CD4-positive, alpha-beta T cell treated with Interleukin-12 subunit alpha and Interleukin-12 subunit beta, for 1 hour (primary cell): ENCODE measurements around the gene HOXA5.

Experiments
- DNase-seq: peaks from one replicate; pipeline ENCODE4 v3.0.0-alpha.2; 2020

The HOXA5 gene

GRCh38 chr7:27092819-27093110, 50.7 kb downstream of the HOXA5 start:
- DNase-seq: no peak

GRCh38 chr7:27091941-27092818, 51.3 kb downstream of the HOXA5 start:
- no peak for DNase-seq

GRCh38 chr7:27091105-27091504, 52.4 kb downstream of the HOXA5 start:
- DNase-seq: no peak
